ENCODE results near the gene MED13L.

Gene MED13L

DNA sequence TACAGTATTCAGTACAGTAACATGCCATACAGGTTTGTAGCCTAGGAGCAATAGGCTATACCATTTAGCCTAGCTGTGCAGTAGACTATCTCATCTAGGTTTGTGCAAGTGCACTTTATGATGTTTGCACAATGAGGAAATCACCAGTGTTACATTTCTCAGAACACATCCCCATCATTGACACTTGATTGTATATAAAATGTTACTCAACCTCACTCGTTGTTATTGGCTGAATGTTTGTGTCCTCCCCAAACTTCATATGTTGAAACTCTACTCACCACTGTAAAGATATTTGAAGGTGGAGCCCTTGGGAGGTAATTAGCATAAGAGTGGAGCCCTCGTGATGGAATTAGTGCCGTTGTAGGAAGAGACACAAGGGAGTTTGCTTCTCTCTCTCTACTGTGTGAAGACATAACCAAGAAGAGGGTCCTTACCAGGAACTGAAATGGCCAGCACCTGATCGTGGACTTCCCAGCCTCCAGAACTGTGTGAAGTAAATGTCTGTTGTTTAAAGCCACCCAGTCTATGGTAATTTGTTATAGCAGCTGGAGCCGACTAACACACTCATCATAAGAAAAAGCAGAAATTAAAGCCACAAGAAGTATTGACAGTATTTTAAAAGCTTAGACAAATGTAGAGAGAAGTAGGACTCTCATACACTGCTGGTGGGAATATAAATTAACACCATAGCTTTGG, 3.2 kb upstream of the MED13L start:
- FAIRE-seq, result no peak
- DNase-seq (ENCODE audit: insufficient read length, low spot score), result no peak

DNA sequence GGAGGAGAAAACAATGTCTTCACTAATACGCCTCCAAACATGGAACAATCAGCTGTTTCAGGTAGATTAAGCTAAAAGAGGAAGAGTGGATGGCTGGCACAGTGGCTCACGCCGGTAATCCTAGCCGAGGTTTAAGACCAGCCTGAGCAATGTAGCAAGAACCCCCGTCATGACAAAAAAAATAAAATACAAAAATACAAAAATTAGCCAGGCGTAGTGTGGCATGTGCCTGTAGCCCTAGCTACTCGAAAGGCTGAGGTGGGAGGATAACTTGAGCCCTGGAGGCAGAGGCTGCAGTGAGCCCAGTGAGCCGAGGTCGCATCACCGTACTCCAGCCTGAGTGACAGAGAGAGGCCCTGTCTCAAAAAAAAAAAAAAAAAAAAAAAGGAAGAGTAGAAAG, 1.2 kb upstream of the MED13L start:
- DNase-seq (ENCODE audit: insufficient read length, low spot score) (no peak), FAIRE-seq (no peak)

DNA sequence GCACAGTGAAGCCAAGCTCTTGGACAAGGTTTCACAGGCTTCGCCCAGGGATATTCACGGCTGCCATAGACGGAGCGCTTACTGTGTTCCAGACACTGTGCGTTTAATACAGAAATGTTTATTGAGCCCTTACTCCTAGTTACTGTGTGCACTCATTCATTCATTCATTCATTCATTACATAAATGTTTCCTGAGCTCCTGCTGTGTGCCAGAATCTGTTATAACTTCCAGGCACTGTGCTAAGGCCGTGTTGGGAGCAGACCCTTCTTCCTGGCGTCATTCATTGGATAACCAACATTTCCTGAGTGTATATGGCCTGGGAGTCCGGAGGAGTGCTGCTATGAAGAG, 760 bp upstream of the MED13L start:
- FAIRE-seq (no peak), DNase-seq (ENCODE audit: insufficient read length, low spot score) (no peak)

DNA sequence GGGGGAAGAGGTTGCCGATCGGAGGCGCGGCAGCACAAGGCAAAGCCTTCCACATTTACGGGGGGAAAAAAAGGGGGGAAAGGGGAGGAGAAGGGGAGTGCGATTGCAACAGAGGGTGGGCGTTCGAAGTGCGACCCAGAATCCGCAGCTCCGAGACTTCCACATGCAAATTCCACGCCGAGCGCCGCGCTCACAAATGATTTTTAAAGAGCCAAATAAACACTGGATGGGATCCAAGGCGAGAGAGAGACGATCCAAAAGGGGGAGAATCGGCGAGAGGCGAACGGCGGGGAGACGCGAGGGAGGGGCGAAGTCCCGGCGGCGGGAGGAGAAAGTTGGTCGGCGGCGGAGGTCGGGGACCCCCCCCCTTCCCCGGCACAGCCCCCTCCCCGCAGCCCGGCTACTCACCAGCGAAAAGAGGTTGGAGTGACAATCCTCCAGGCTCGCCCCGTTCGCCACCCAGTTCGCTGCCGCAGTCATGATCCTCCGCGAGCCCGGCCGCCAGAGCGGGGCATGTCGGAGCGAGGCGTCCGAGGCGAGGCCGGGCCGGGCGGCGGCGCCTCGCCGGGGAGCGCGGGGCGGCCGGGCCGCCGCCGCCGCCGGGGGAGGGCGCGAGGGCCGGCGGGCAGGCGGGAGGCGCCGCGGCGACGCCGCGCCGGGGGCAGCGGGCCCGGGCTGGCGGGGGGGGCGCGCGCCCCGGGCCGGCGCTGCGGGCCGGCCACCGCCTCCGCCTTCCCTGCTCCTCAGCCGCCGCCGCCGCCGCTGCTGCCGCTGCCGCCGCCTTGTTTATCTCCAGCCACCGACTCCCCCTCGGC, 634 bp downstream of the MED13L start:
- DNase-seq (ENCODE audit: insufficient read length, low spot score) (peak; percentile 53), FAIRE-seq (no peak)

DNA sequence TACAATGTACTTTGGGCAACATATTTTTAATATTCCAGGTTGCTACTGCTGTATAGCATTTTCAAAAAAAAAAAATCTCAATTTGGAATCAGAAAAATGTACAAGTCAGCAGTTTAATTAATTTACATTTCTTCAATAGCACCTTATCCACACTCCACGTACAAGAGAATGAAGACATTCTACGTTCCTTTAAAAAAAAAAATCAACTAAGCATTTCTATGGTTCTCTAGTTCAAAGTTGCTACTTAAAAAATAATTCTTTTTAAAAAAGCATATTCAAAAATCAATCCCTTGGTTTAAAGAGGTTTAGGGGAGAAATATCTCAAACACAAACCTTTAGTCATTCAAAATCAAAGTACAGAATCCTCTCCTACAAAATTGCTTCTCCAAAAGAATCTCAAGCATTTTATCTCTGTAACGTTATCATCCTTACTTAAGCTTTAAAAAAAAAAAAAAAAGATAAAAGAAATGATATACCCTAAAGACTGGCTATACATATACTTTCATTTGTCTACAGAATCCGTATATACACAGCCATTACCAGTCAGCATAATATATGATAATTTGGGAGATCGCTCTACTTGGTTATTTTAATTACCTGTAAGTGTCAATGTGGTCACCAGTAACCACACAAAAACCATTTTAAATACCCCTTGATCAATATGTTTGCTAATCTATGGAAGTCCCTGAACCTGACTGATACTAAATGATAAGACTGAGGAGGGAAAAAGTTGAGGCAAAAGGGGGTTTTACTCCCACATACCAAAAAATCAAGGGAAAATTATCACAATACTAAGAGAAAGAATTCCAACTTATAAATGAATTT, 2.7 kb downstream of the MED13L start:
- FAIRE-seq, result peak; percentile 11
- DNase-seq (ENCODE audit: insufficient read length, low spot score), result no peak

DNA sequence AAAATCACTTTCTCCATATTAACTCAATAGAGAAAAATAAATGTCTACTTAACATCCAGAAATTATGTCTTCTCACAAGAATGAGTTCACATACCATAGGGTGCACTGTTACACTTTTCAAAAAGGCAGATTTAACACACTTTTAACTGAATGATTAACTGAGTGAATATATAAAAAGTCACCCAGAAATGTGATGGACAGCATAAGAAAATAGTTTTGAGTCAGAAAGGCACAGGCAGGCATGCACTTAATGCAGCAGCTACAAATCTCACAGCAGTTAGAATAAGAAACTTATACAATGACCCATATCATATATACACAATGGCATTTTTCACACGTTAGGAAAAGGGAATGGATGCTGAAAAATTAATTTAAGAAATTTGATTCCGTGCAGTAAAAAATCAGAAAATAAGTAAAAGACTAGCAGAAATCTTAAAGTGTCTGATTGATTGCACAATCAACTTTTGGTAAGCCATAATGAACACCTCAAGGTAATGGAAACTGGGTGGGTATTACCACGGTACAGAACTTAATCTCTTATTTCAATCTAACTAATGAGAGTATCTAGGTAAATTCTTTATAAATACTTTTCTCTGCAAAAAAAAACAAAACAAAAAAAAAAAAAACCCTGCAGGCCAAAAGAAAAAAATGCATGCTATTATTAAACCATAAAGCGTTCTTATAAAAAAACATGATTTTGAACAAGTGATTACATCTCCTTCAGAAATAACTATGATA, 3.5 kb downstream of the MED13L start:
- FAIRE-seq (no peak), DNase-seq (ENCODE audit: insufficient read length, low spot score) (no peak)

DNA sequence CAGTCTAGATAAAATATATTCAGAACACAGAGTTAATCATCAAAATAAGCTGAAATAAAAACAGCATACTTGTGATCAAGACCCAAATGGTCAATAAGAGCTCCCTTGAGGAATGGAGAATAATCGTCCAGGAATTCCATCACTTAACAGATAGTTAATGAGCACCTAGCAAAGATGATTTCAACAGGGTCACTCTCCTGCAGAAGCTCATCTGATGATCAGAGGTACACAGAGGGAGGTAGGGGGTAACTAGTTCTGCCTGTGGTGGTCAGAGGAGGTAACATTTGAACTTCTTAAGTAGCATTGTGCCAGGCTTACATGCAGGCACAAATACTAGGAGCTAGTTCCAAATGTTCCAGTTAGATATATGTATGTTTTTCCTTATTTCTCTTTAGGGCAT, 9.5 kb downstream of the MED13L start:
- DNase-seq (ENCODE audit: insufficient read length, low spot score) (no peak), FAIRE-seq (peak; percentile 57)

DNA sequence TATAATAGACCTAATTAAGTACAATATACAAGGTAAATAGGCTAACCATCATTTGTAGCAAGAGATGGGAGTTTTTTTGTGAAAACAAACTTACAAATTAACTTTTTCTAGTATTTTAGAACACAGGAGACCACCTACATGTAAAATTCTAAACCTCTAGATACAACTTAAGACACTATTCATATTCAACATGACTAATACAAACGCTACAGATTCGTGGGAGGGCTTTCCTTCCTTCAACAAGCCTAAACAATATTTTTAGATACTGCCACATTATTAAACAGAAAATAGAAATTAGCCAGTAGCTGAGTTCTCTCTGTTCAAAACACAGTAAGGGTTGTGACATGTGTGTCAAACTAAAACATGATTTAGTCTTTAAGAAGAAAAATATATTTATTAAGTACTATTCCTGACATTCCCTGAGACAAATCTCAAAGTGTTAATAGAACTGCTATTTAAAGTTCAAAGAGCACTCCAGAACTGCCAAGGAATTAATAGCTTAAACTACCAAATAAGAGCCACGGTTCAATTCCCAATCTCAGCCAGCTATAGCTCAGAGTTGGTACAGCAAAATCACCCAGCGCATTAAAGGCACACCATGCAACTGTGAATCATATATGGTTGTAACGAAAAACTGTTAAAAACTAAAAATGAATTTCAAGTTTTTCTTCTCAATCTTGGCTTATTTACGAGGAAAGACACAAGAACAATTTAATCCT, 10.7 kb downstream of the MED13L start:
- DNase-seq (ENCODE audit: insufficient read length, low spot score) (no peak), FAIRE-seq (no peak)

DNA sequence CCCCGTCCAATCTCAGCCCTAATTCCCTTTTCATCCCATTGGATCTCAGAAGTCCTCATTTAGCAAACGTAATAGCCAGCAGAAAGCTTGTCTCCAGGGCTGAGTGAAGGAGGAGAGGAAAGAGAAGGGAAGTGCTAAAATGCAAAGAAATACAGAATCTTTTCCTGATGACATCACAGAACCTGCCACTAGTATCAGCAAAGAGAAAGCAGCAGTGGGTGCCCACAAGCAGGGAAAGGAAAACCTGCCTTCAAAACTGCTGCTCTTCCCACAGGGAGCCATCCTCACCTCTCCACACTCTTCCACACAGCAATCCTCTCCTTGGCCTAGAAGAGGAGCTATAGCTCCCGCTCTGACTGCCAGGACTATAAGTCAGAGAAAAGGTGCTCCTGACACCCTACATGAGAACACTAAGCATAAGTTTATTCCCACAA, 11.3 kb downstream of the MED13L start:
- FAIRE-seq (no peak), DNase-seq (ENCODE audit: insufficient read length, low spot score) (no peak)

DNA sequence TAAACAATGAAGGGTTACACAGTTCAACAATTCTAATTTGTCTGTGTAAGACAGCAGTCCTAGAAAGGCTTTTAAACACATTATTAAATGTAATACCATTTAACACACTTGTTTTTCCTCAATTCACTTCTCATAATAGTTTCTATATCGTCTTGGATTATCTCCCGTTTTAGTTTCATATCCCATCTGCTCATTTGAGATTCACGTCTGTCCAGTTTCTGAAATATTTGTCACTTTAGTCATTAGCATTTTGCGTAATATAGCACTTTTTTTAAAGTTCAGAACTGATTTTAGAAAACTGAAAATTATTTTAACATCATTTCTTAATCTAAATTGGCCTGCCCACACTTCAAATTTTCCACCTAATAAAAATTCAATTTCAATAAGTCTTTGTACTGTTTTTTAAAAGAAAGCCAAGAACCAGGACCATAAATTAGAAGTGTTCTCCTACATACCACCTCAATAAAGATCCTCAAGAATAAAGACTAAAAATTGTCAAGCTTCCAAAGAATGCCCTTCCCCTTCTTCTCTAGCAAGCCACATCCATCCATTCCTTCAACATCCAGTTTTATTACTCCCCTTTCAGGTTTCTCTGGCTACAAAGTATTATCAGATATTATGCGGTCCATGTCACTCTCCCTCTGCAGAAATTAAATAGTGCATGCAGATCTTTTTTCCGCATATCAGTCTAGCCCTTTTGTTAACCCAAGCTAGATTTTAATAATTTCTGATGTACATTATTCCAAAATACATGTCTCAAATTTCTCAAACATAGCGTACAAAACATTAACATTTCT, 11.9 kb downstream of the MED13L start:
- FAIRE-seq (no peak), DNase-seq (ENCODE audit: insufficient read length, low spot score) (no peak)

DNA sequence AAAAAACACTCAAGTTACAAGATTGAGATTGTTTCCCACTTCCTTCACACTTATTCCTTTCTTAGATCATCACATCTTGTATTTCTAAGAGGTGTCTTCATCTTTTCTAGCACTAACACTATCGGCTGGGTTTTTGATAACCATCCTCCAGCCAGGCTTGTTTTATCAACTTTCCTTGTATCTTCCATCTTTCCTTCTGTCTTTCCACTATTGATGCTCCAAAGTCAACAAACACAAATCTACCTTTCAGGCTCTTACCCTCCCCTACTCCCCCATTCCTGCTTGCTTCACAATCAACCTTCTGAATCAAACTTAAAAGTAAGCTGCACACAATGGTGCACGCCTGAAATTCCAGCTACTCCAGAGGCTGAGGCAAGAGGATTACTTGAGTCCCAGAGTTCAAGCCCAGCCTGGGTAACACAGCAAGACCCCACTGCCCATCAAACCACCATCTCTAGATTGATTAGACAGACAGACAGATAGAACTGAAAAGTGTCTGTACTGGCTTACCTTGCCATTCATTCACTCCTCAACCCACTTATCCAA, 12.9 kb downstream of the MED13L start:
- DNase-seq (ENCODE audit: insufficient read length, low spot score), result no peak
- FAIRE-seq, result no peak

DNA sequence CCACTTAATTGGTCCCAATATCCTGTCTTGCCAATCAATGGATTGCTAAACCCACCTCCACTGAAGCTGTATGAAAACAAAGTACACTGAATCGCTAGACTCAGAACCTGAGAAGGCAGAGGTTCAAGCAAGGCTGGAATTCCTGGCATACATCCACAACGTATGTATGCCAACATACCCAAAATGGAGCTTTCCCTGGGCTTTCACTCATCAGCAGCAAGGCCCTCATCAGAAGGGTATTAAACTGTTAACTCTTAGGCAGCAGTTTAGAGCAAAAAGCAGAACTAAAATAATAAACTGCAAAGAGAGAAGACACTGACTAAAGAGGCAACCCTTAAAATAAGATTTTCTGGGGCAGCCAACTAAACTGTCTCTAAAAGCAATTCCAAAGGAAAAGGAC, 13.6 kb downstream of the MED13L start:
- no peak for DNase-seq (ENCODE audit: insufficient read length, low spot score)
- no peak for FAIRE-seq

DNA sequence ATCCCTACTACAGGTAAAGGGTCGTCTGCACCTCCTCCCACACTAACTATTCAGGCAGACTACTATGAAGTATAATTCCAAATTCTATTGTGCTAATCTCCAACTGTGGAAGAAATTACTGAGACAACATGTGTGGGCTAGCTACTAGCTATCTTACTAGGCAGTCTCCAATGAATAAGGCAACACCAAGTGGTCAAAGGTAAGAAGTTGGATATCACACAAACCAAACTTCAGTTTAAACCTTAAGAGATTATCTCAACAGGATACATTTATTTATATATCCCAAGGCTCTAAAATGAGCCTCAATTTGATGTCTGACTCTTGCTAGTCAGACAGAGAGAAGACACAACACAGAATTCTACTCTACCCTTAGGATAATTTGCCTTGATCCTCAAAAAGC, 14.1 kb downstream of the MED13L start:
- DNase-seq (ENCODE audit: insufficient read length, low spot score), result no peak
- FAIRE-seq, result no peak

DNA sequence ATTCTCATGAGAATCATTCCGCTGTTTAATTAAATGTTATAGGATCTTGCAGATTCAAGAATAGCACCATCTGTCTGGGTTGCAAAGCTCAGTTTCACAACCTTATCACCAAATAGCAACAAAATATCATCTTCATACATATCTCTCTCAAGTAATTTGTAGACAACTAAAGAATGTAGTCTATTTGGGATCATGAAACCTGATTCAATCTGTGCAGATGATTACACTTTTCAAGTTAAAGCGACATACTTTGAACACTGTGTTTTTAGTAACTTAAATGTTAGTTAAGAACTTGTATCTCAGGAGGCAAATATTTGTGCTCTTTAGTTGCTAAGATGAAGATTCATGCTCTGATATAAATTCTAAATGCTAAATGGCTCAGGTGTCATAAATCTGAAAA, 14.8 kb downstream of the MED13L start:
- DNase-seq (ENCODE audit: insufficient read length, low spot score) (no peak), FAIRE-seq (no peak)

DNA sequence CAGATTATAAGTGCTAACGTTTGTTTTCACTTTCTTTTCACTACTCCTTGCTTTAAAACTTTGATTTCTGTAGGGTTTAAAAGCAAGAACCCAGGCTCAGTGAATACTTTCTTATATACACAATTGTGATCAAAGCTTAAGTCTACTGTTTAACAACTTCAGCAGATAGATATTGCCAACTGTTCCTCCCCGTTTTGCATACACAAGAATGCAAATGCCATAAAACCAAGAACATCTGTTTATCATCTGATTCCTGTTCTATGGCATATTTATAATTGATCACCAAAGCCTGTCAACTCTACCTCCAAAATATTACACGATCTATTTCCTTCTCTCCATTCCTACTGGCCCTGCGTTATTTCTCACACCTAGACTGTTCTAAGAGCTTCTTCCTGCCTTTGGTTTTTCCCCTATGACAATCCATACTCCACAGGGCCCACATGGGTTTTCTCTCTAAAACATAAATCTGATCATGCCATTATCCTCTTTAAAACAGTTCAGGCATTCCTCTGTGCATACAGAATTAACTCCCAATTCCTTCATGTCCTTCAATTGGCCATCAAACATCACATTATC, 15.9 kb downstream of the MED13L start:
- no peak for DNase-seq (ENCODE audit: insufficient read length, low spot score)
- no peak for FAIRE-seq

DNA sequence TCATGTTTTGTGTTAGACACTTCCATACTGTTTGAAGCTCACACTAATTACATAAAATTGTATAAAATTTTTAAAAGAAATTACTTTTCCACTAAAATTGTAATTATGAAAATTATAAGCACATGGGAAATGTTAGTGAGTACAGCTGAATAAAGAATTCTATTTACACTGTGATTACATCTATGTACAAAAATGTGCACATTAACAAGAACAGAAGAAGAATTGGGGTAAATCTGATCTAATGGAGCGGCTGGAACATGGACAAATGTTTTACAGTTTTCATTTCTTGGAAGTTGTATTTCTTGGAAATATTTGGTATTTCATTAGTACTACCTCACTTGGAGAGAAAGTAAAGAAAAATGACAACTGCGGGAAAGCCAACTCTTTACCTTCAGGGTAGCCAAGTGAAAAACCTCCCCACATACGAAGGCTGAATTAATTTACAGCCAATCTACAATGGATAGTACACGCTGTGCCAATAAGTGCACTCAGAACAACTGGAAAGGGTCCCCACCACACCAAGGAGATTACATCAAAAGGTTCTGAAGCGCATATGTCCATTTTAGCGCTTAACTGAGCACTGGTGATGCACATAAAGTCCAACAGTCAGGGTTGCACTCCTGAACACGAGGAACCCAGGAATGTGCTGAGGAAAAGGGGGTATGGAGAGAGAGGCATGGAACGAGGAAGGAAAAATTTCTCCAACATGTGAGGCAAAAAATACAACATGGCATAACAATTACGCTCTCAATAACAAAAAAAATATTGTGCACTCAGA, 17.5 kb downstream of the MED13L start:
- FAIRE-seq, result no peak
- DNase-seq (ENCODE audit: insufficient read length, low spot score), result no peak

DNA sequence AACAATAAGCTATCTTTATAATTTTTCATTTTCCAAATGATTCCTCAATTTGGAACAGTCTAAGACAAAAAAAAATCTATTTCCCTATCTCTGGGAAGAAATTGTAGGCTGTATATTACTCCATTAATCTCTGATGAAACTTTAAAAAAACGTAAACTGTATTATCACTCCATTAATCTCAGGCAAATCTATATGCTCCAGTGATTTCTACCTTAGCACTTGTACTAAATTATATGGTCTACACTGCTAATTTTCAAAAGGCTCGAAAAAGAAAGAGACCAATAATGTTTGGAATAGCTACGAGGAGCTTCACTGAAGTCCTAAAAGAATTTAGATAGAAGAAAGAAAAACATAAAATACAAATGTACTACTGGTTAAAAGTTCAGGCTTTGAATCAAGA, 19.7 kb downstream of the MED13L start:
- DNase-seq (ENCODE audit: insufficient read length, low spot score) (no peak), FAIRE-seq (no peak)

DNA sequence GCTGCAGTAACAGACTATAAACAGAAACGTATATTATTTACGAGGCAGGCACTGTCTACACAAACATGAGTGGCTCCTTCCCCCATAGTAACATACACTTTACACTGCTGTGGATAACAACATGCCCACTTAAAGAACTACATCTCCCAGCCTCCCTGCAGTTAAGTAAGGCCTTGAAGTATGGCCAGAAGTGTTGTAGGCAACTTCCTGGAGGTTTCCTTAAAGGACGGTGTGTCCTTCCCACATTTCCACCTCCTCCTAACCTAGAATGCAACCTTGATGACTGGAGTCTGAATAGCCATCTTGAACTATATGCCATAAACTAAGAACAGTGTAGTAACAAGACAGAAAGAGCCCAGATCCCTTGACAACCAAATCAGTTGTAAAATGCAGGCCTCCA, 20.3 kb downstream of the MED13L start:
- no peak for DNase-seq (ENCODE audit: insufficient read length, low spot score)
- no peak for FAIRE-seq

All from GM19239 (cell line).